ENCODE measurements around the gene RDH14.

The RDH14 gene

DNA sequence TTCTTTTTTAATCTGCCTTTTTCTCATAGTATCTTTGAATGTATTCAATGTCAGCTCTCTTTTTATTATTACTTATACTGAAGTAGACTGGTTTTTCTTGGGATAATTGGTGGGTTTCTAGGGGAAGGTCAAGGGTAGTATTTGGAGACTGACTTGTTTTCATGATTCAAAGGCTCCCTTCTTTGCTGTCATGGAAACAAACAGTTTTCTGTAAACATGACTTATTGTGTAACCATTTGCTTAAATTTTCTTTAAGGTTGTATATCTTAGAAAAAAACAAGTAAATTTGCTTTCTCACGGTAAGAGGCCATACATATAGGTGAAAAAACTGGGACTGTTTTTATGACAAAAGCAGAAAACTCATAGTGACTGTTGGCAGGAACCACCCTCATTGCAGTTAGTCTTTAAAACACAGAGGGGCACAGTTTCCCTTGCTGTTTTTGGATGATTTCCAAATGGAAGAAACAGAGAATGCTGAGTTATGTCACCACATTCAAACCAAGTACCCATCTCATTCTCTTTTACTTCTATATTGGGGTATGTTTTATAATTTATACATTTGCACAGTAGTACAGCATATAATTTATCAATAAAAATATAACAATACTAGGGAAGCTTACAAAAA is 5.8 kb upstream of the RDH14 start:
- no peak for DNase-seq (ENCODE audit: low spot score)

DNA sequence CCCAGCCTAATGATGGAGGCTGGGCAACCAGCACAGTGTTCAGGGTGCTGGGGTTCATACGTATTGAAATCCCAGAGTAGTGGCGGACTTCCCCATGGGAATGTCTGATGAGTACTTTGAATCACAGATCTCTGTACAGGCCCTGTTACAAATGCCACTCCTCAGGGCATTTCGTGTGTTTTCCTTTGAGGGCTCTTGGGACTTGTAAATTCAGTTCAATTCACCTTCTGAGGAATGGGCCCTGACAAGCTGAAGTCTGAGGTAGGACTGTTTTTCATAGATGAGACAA is 288 bp upstream of the RDH14 start:
- DNase-seq (ENCODE audit: low spot score) = no peak

DNA sequence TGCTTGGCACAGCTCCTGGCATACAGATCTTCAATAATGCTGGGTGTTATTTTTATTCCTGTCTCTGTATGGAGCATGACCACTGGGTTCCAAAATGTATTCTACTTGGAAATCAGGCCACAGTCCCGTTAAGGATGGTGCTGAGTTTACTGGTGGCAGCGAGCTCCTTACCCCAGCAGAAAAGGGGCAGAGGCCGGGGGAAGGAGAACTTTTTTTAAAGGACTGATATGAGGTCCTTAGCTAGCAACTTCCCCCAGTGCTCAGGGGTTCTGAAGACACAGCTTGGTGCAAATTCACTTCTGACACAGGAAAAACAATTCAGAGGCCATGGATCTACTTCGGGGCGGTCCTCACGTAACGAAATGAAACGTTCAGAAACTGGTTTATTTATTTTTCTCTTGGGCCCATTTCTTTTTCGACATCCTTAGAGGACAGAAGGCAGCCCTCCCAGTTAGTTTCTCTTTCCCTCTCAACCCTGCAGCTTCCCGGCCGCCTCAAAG is 872 bp downstream of the RDH14 start:
- no peak for DNase-seq (ENCODE audit: low spot score)

DNA sequence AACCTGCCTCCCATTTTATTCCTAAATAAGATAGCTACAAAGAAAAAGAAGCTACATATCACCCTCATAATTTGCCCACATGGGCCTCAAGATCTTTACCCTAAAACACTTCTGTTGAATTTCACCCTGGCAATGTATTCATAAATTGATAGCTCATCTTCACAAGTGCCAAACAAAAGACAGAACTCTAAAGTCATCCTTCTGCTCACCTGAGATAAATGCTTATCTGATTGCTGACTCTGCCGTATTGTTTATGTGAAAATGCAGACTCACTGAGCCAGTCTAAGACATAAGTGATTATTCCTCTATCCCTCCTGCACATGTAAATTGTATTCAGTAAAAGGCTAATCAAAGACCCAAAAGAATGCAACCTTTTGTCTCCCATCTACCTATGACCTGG is 2.0 kb downstream of the RDH14 start:
- DNase-seq (ENCODE audit: low spot score) = no peak

DNA sequence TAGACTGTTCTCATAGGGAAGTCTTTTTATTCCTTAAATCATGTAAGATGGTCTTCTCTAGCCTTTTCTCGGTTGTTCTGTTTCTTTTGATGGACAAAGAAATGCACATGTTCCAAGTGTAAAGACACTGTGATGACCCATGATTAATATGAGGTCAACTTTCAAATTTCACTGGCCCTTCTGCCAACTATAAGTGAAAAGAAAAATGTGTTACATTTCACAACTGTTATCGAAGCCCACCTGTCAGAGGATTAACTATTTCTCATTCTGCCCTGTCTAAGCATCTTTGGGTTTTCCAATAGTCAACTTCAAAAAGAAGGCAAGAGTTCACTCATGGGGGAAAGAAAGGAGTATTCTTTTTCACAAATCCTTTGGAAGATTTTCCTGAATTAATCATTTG is 3.3 kb downstream of the RDH14 start:
- DNase-seq (ENCODE audit: low spot score) = no peak

DNA sequence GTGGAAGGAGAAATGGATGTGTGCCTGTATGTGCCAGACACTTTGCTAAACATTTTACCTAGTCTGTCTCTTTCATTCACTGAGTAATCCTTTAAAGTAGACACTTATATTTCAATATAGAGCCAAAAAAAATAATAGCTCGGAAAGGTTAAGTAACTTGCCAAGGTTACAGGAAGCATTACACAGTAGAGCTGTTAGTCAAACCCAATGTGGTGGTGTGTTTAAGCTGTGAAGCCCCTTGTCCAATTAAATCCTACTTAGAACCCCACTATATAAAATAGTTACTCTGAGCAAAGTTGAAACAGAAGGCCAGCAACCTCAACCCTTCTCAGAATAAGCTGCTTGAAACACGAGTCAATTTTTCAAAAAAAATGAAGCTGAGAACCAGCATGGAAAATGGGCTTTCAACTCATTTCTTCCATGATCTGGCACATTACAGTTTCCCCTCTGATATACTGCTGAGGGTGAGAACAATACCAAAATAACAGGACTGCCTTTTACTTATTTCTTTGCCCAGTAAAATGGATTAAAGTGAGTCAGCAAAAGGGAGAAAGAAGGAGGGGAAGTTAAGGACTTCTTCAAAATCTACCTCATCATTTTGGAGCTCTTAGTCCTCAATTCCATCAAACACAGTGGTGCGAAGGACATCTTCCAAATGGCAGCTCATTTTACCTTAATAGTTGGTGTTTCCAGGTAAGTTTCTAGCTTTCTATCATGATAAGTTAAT is 7.9 kb downstream of the RDH14 start:
- DNase-seq (ENCODE audit: low spot score) = no peak

DNA sequence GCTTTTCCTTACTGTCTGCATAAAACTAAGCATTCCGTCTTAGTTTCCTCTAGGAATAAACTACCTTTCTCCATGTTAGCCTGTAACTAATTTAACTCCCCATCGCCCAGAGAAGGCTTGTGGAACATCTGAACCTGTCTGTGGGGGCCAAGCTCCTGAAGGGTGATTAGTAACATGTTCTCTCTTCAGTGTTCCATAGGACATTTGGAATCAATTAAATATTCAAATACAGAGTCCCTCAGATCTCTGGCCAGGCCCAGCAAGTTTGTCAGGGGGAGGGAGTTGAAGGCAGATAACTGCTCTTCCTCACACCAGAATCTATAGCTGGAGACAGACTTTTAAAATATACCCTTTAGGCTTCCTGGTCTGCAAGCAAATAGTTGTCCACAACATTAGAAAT is 8.8 kb downstream of the RDH14 start:
- no peak for DNase-seq (ENCODE audit: low spot score)

DNA sequence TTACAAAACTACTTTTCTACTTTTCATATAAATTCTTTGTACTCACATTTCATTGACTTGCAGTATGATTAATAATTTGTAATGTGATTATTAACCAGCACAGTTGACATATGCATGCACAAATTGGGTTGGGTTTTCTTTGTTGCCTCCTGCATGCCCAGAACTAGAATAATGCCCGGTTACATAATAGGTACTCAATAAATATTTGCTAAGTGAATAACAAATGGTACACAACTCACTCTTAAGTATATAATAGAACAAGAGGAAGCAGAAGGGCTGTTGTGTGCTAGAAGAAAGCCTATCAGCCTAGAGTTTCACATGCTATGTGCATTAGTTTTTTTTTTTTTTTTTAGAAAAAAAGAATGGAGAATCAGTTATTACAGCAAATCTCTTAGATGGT is 9.3 kb downstream of the RDH14 start:
- no peak for DNase-seq (ENCODE audit: low spot score)

DNA sequence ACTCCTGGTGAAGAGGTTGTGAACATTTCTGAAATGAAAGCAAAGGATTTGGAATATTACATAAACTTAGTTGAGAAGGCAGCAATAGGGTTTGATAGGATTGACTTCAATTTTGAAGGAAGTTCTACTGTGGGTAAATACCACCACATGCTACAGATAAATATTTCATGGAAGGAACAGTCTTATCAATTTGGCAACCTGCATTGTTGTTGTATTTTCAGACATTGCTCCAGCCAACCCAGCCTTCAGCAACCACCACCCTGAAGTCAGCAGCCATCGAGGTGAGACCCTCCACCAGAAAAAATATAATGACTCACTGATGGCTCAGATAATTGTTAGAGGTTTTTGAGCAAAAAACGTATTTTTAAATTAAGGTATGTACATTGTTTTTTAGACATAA is 10.0 kb downstream of the RDH14 start:
- no peak for DNase-seq (ENCODE audit: low spot score)

DNA sequence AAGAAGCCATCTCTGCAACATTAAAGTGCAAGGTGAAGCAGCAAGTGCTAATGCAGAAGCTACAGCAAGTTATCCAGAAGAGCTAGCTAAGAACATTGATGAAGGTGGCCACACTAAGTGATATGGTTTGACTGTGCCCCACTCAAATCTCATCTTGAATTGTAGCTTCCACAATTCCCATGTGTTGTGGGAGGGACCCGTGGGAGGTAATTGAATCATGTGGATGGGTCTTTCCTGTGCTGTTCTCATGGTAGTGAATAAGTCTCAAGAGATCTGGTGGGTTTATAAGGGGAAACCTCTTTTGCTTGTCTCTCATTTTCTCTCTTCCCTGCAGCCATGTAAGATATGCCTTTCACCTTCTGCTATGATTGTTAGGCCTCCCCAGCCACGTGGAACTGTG is 11.4 kb downstream of the RDH14 start:
- no peak for DNase-seq (ENCODE audit: low spot score)

DNA sequence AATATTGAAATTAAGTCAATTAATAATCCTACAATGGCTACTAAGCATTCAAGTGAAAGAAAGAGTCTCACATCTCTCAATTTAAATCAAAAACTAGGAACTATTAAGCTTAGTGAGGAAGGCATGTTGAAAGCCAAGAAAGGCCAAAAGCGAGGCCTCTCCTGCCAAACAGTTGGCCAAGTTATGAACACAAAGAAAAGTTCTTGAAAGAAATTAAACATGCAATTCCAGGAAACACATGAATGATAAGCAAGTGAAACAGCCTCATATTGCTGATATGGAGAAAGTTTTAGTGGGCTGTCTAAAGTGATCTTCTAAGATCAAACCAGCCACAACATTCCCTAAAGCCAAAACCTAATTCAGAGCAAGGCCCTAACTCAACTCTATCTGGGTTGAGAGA is 11.8 kb downstream of the RDH14 start:
- DNase-seq (ENCODE audit: low spot score) = peak; percentile 18

DNA sequence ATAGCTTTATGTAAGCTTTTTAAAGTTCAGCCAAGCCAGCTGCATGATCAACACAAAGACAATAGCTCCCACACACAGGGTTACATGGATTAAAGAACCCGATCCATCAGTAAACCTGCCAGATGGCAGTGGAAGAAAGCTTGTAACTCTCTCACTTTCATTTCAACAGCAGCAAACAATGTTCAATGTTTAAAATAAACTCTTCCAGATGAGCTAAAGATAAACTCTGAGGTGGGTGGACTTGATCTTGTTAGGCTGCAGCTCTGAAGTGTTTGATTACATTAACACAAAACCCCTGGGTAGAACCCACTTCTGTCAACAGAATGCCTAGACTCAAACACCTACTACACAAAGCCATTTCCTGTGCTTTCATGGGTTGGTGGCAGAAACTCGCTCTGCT is 13.9 kb downstream of the RDH14 start:
- DNase-seq (ENCODE audit: low spot score) = no peak

DNA sequence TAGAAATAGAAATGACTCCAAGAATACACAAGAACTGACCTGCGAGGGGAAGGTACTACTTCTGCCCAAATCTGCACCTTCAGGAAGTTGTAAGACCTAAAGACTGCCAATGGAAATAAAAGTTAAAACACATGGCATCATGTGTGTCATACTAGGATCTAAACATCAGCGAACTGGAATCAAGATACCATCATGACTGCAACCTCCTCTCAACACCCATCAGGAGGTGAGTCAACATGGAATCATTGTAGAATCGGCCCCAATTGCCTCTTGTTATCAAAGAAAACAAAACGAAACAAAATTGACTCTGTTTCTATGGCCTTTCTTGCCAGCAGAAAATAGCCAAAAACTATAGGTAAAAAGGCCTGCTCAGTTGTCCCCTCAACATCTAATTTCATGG is 15.1 kb downstream of the RDH14 start:
- DNase-seq (ENCODE audit: low spot score) = no peak

DNA sequence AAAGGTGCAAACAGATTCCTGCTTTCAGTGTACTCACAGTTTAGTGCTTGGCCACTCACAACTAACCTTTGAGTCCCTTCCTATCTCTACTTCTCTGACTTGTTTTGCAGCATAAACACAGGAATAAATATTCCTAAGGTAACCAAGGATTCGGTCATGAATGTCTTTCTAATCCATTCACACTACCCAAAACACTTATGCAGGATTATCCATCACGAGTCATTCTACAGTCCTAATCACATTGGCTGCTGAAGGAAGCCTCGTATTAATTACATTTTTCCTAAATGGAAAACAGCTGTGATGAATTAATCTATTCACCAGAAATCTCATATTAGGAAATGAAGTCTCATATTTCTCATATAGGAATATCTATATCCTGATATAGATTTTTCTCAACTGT is 16.3 kb downstream of the RDH14 start:
- DNase-seq (ENCODE audit: low spot score) = no peak

DNA sequence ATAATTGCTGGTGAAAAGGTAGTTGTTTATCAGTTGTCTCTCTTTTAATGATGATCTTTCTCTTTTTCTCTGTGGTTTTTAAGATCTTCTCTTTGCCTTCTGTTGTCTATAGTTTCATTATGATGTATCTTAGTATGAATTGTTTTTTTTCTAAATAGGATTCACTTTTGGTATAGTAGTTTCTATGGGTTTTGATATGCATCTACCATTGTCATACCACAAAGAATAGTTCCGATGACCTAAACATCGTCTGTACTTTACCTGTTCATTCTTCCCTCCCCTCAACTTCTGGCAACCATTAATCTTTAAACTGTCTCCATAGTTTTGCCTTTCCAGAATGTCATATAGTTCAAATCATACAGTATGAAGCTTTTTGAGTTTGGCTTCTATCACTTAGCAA is 19.6 kb downstream of the RDH14 start:
- no peak for DNase-seq (ENCODE audit: low spot score)

DNA sequence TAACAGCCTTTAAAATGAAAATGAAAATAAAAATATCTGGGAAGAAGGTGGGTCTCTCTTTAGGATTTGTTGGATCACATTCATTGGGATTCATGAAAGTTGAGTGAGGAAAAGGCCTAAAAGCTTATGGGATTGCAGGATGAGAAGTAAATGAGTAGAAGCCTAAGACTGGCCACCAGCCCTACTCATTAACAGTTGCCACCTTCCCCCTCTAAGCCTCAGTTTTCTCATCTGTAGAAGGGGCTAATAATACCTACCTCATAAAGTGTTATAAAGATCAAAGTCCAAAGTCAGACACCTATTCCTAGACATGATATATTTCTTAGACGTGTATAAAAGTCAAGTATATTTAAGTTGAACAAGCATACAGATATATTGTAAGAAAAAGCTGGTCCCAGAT is 23.8 kb downstream of the RDH14 start:
- no peak for DNase-seq (ENCODE audit: low spot score)

DNA sequence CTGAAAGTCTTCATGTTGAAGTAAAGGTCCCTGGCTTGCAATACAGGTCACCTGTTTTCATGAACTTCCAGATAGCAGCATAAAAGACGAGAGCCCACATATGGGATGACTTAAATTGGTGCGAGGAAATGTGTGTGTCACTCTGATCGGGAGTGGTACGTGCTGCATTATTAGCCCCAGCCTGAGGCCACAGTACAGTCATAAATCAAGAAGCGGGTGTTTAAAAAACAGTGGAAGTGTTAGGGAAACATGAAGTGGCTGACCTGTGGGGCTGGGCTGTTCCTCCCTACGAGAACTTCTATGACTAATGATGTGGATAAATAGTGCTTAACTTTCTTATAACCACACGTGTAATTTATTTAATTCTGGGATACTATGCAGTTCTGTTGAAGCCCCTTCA is 24.4 kb downstream of the RDH14 start:
- DNase-seq (ENCODE audit: low spot score) = no peak

DNA sequence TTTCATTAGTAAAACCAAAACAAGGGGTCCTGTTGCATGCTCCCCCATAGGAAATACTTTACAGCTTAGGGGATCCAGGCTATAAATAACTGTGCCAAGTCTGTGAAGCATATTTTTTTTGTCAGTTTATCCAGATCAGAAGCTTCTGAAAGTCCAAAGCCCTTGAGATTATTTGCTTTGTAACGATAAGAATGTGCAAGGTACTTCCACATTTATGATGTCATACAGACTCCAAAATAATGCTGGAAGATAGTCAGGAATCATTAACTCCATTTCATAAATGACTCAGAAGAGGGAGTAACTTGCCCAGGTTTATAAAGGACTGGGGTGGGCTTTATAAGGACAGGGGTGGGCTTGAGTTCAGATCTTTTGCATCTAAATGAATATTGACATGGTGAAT is 29.3 kb downstream of the RDH14 start:
- DNase-seq (ENCODE audit: low spot score) = no peak

DNA sequence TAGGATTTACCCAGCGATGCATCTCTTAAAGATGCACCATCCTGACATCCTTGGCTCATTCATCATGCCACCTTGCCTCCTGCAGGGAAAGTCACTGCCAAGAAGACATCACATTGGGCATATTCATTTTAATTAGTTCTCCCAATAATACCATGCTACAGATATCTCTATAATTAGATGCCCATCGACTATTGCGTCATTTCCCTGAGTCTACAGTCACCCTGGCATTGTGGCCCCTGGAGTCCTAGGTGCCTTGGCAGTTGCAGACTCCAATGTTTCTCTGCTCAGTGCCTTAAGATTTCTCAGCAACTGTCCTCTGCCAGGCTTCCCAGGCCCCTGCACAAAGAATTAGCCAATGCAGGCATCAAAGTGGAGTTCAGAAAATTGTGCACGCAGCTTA is 32.6 kb downstream of the RDH14 start:
- no peak for DNase-seq (ENCODE audit: low spot score)

DNA sequence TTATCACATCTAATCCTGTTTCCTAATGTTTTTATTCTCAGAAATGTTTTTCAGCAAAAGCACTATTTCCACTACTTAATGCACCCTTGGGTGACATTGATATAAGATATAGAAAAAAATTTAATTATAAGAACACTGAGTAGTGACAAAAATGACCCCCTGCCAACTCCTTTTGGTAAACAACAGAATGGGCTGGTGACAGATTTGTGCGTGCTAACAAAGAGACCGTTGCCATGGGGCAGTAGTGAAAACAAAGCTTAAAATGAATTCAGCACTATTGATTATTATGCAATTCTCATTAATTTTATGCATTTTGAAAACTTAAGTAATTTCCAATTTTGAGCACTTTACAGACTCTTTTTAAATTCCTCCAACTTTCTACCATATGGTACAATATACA is 33.1 kb downstream of the RDH14 start:
- DNase-seq (ENCODE audit: low spot score) = no peak

DNA sequence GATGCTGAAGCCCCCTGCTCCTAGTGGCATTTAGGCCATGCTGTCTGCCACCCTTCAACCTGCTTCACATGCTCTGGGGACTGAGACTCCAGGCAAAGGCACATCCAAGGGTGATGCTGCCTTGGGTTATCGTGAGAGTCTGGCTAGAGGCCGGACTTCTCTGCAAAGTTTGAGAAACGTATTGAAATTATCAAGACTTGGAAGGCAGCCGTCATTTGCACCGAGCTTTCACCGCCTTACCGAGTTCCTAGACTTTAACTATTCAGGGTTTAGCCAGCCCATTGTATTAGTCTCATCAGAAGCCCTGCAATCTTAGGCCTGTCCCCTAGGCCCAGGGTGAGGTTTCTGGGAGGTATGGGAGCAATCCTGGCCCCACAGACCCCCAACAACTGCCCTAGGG is 34.0 kb downstream of the RDH14 start:
- no peak for DNase-seq (ENCODE audit: low spot score)

DNA sequence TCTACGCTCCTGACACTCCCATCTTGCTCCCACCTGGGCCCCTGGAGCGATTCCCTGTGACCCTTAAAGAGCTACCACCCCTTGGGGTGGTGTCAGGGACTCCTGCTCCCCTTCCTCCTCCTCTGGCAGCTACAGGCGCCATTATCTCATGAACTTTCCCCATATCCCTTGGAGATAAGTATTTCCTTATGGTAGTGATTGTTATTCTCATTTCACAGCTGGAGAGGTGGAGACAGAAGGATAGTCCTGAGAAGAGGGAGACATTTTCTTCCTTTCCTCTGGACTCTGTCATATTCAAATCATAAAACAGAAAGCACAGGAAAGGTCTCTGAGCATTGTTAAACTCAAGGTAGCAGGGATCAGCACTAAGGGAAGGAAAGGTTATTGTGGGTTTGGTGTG is 34.6 kb downstream of the RDH14 start:
- DNase-seq (ENCODE audit: low spot score) = no peak

DNA sequence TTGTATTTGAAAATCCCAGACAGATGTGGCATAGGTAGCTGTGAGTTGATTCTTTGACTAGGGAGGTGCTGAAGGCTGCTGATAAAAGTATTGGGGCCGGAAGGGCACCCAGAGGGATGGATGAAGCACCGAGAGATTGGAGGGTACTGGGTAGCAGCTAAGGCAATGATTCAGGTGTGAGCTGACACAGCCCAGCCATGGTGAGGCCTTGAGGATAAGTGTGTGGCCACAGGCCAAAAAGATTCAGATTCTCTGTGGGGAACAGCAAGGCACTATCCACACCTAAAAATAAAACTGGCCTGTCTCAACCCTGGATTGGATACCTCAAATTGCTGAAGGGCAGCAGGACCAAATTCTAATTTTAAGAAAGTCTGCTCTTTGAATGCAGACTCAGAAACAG is 35.2 kb downstream of the RDH14 start:
- DNase-seq (ENCODE audit: low spot score) = no peak

DNA sequence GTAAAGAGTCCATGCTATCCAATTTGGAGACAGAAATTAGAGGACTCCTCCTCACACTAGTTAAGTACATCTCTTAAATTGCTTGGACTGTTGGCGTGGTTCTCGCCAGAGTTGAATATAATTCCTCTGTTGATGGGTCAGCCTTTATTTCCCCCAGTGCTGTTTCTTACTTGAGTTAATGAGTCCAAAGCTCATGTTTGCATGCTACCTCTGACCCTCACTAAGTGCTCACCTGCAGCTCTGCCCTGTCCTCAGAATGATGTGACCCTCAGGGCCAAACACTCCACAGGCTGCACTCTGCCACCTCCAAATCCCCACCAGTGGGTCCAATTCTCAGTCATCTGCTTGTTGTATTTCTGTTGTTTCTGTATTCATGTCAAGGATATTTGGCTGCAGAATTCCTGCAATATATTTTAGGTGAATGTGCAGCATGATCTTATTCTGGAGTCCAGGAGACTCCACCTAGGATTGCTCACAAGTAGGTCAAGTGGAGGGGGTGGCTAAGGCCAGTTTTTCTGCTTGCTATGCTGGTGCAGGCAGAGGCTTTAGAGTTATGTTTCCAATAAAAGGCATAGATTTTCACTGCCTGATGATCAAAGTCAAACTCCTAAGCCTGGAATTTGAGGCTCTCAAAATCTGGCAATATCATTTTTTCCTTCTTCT is 37.8 kb downstream of the RDH14 start:
- no peak for DNase-seq (ENCODE audit: low spot score)
